Measurements from ENCODE around the gene ITGB5.

Gene ITGB5

DNA sequence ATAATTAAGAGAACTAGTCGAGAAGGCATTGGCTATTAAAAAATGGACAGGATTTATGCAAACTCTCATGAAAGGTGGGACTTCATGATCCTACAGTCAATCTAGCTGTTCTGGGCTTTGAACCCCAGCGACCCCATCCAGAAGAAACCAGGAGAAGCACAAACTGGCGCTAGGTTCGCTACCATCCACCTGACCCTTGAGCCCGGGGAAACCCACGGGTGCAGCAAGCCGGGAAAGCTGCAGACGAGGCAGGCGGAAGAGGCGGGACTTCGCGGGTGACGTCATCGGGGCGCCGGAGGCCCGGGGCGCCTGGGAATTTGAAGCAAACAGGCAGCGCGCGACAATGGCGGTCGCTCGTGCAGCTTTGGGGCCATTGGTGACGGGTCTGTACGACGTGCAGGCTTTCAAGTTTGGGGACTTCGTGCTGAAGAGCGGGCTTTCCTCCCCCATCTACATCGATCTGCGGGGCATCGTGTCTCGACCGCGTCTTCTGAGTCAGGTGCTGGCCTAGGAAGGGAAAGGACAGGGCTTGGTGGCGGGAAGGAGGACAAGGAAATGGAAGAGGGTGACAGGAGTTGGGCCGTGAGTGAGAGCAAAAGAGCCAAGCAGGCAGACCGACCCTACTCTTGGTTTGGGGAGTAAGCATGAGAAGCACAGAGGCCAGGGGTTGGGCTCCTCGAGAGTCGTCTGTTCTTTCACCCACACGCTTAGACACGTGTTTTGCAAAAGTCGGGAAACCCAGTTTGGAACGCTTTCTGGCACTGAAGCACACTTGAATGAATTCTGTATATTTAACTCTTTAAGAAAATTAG, 156.8 kb downstream of the ITGB5 start, which contains the start of gene UMPS:
Gene UMPS (plus strand): TSS at position 324 of the 812 bp plus-strand sequence. CDS start 20 bp downstream, at position 344.
- peaks cover 10% of the 10 kb centered on the region for H3K4me1 ChIP-seq (ENCODE audit: insufficient read depth, low read length)
- H3K9me3 ChIP-seq (ENCODE audit: control insufficient read depth, insufficient read depth, low read length), result no peaks in the 10 kb centered on the region
- peak within 1 kb of the TSS; percentile 96 for H3K9ac ChIP-seq (ENCODE audit: low read depth, low read length)
- H3K36me3 ChIP-seq (ENCODE audit: insufficient read depth, low read length), result peaks cover 3% of the 10 kb centered on the region; the same call in 1 of the 2 replicates

DNA sequence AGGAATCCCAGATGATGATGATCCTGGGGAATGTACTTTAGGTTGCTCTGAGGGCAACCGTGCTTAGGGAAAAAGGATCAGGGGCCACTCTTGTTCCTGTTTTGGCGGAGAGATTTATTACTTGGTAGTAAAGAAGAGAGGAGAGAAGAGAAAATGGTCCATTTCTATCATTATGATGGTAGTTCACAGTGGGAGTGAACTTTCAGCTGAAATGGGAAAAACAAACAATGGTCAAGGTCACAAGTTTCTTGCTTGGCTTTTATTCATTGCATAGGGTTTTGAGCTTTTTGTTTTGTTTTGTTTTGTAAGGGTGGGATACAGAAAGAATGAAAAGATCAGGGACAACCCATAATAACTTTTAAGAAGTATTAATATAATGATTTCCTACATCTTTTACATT, 164.6 kb downstream of the ITGB5 start:
- H3K9me3 ChIP-seq (ENCODE audit: control insufficient read depth, insufficient read depth, low read length), result no peaks in the 10 kb centered on the region
- no peaks in the 10 kb centered on the region for H3K36me3 ChIP-seq (ENCODE audit: insufficient read depth, low read length)
- no peak overlapping the region for H3K9ac ChIP-seq (ENCODE audit: low read depth, low read length)

DNA sequence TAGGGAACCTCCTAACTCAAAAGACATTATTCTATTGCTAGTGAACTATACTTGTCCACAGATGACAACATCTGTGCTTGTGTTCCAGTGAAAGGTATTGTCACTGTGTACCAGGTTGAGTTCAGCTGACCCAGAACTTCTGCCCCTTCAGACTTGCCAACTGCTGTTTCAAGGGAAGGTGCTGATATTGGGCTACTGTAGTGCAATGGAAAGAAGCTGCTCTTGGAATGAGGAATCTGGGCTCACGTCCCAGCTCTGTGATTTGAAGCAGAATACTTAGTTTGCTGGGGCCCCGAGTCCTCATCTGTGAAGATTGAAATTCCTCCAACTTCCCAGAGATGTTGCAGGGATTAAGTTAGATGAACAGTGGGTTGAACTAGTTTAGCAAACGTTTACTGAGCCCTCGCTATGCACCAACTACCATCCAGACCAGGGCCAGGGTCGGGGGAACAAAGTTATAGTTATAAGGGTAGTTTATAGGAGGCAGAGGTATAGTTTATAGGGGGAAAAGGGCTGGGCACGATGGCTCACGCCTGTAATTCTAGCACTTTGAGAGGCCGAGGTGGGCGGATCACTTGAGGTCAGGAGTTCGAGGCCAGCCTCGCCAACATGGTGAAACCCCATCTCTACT, 172.8 kb downstream of the ITGB5 start:
- H3K9ac ChIP-seq (ENCODE audit: low read depth, low read length), result no peak overlapping the region
- H3K36me3 ChIP-seq (ENCODE audit: insufficient read depth, low read length), result no peaks in the 10 kb centered on the region
- H3K9me3 ChIP-seq (ENCODE audit: control insufficient read depth, insufficient read depth, low read length), result no peaks in the 10 kb centered on the region
- H3K4me1 ChIP-seq (ENCODE audit: insufficient read depth, low read length), result no peaks in the 10 kb centered on the region

More for the DNA sequence above, 164.6 kb downstream of the ITGB5 start:
- H3K4me1 ChIP-seq (ENCODE audit: insufficient read depth, low read length), result no peaks in the 10 kb centered on the region
